ENCODE results near the gene CNIH1.

DNA sequence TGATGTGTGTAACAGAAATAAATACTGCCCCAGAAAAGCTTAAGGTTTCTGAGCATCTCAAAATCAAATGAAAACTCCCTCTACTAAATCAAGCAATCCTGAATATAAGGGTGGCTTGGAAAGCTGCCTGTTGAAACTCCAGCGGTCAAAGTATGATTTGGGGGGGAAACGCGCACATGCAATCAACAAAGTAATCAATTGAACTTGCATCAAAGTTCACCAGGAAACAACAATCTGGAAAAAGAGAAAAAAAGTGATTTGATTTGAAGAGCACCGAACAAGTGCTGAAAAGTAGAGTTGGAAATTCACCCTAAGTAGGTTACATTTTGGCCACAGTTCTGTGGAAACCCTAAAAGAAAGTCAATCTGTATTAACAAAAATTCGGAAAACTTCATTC lies 700 bp downstream of the CNIH1 start:
- TF ChIP-seq, protein P1, sequence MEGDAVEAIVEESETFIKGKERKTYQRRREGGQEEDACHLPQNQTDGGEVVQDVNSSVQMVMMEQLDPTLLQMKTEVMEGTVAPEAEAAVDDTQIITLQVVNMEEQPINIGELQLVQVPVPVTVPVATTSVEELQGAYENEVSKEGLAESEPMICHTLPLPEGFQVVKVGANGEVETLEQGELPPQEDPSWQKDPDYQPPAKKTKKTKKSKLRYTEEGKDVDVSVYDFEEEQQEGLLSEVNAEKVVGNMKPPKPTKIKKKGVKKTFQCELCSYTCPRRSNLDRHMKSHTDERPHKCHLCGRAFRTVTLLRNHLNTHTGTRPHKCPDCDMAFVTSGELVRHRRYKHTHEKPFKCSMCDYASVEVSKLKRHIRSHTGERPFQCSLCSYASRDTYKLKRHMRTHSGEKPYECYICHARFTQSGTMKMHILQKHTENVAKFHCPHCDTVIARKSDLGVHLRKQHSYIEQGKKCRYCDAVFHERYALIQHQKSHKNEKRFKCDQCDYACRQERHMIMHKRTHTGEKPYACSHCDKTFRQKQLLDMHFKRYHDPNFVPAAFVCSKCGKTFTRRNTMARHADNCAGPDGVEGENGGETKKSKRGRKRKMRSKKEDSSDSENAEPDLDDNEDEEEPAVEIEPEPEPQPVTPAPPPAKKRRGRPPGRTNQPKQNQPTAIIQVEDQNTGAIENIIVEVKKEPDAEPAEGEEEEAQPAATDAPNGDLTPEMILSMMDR (conservative IDR thresholded peaks at IDR 0.05 in 1 of 2, IDR thresholded peaks at IDR 0.05 in 1 of 2; ENCODE audit: extremely low read depth in 1 of 2, insufficient read depth in 1 of 2, low read depth in 1 of 2, low read length in 2 of 2), result no peak
- TF ChIP-seq EZH2 (IDR thresholded peaks at IDR 0.05; ENCODE audit: borderline replicate concordance, low read length), result no peak
